SHP77 treated with DMSO at 0.1 percent for 48 hours (cell line): ENCODE results near the gene PECR.

Source experiments
- DNase-seq: peaks from one replicate; lab custom pipeline; 2025; lab: John Stamatoyannopoulos, UW

PECR gene

GRCh38 chr2:216071111-216071851 is 10.3 kb downstream of the PECR start:
- DNase-seq = no peak

GRCh38 chr2:216070195-216070594 is 11.4 kb downstream of the PECR start:
- DNase-seq = no peak

GRCh38 chr2:216069028-216069427 is 12.6 kb downstream of the PECR start:
- no peak for DNase-seq

- no peak for DNase-seq
Measured at GRCh38 chr2:216066230-216066629, 15.4 kb downstream of the PECR start.

GRCh38 chr2:216064665-216065064 is 16.9 kb downstream of the PECR start:
- DNase-seq = no peak

GRCh38 chr2:216064014-216064630 is 17.5 kb downstream of the PECR start:
- no peak for DNase-seq

GRCh38 chr2:216059233-216059834 is 22.3 kb downstream of the PECR start:
- no peak for DNase-seq

- DNase-seq = no peak
Measured at GRCh38 chr2:216057688-216058193, 23.9 kb downstream of the PECR start.

- DNase-seq = no peak
Measured at GRCh38 chr2:216056739-216057138, 24.9 kb downstream of the PECR start.

- DNase-seq = no peak
Measured at GRCh38 chr2:216055680-216056079, 25.9 kb downstream of the PECR start.

- no peak for DNase-seq
Measured at GRCh38 chr2:216052420-216052819, 29.2 kb downstream of the PECR start.

- no peak for DNase-seq
Measured at GRCh38 chr2:216051350-216051749, 30.3 kb downstream of the PECR start.

- no peak for DNase-seq
Measured at GRCh38 chr2:216049452-216049851, 32.2 kb downstream of the PECR start.

GRCh38 chr2:216047397-216047796 is 34.2 kb downstream of the PECR start:
- DNase-seq = no peak

GRCh38 chr2:216044883-216045486 is 36.6 kb downstream of the PECR start:
- no peak for DNase-seq

GRCh38 chr2:216043949-216044348 is 37.7 kb downstream of the PECR start:
- DNase-seq = no peak

- no peak for DNase-seq
Measured at GRCh38 chr2:216041438-216041837, 40.2 kb downstream of the PECR start.

- no peak for DNase-seq
Measured at GRCh38 chr2:216039918-216040317, 41.7 kb downstream of the PECR start.

- DNase-seq = peak; percentile 13
Measured at GRCh38 chr2:216034065-216034464, 47.5 kb downstream of the PECR start.

- DNase-seq = no peak
Measured at GRCh38 chr2:216033403-216033802, 48.2 kb downstream of the PECR start.

GRCh38 chr2:216031960-216032689 is 49.5 kb downstream of the PECR start:
- no peak for DNase-seq

- DNase-seq = no peak
Measured at GRCh38 chr2:216030216-216030615, 51.4 kb downstream of the PECR start.
